Bronchial epithelial cell (primary cell): ENCODE data around the gene IYD. TPM values are rescaled to one million over a fixed set of nuclear protein-coding genes. Genes with fewer than 3 reads are reported as not detected.

ENCODE experiments used
- DNase-seq: peaks from one replicate; pipeline ENCODE4 v3.0.0-alpha.2; 2010; ENCODE audit warnings: low read depth
- FAIRE-seq: peaks from 2 replicates; lab custom pipeline; 2011; peaks lifted over from hg19 to GRCh38; lab: Jason Lieb, UNC
- H3K27me3 ChIP-seq: 2 replicates; pipeline ENCODE4 v1.5.1; 2011; ENCODE audit warnings: low read length; ENCODE audit not compliant: control insufficient read depth, insufficient read depth
- H3K36me3 ChIP-seq: 2 replicates; pipeline ENCODE4 v1.5.1; 2011; ENCODE audit warnings: low read length; ENCODE audit not compliant: control insufficient read depth, insufficient read depth
- H3K4me3 ChIP-seq: 2 replicates; pipeline ENCODE4 v1.5.1; 2011; ENCODE audit warnings: mild to moderate bottlenecking, low read depth, low read length, control low read depth
- CTCF ChIP-seq: IDR thresholded peaks from 2 replicates; pipeline ENCODE4 v1.5.1; 2011; ENCODE audit warnings: mild to moderate bottlenecking, moderate library complexity, low read length, control low read depth, inconsistent platforms; ENCODE audit not compliant: insufficient read depth, severe bottlenecking
- total RNA-seq: library from RNA; depleted of rRNA; stranded (reverse); fragments of >200 nt; gene quantifications from 2 replicates; pipeline ENCODE4 v1.2.1, GENCODE V29; 2014

The IYD gene
- total RNA-seq, 1 donor from 2014 or later: not detected

- TF ChIP-seq CTCF: no peak
- H3K36me3 ChIP-seq: no peaks in the 10 kb centered on the region
- no peak for DNase-seq
- H3K27me3 ChIP-seq: no peaks in the 10 kb centered on the region
- H3K4me3 ChIP-seq: no peak overlapping the region
- FAIRE-seq: no peak
These were observed 25.4 kb upstream of the IYD start for GRCh38 chr6:150343434-150343833.

DNA sequence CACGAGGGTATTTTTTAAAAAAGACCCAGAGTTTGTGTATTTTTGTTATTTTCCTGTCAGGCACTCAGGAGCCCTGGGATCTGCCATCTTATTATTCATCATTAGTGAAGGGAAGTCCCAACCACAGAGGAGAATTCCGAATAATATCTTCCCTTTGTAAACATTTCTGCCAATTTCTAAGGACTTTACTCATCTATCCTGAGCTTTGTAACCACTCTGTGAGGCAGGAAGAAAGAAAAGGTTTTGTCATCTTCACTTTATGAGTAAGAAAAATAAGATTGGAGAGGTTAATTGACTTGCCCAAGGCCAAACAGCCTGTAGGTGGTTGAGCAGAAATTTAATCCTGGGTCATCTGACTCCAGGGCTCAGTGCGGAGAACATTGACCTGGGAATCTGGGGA lies 23.0 kb upstream of the IYD start:
- no peak for TF ChIP-seq CTCF
- DNase-seq (peak; percentile 83), FAIRE-seq (no peak)
- Histone ChIP-seq H3K4me3 (no peak overlapping the region), H3K27me3 (no peaks in the 10 kb centered on the region), H3K36me3 (no peaks in the 10 kb centered on the region)

GRCh38 chr6:150346346-150346745 lies 22.5 kb upstream of the IYD start:
- DNase-seq: peak; percentile 68
- TF ChIP-seq CTCF: no peak
- no peaks in the 10 kb centered on the region for H3K36me3 ChIP-seq
- FAIRE-seq: no peak
- no peak overlapping the region for H3K4me3 ChIP-seq
- no peaks in the 10 kb centered on the region for H3K27me3 ChIP-seq

GRCh38 chr6:150347845-150348244 lies 21.0 kb upstream of the IYD start:
- no peak for TF ChIP-seq CTCF
- H3K27me3 ChIP-seq: no peaks in the 10 kb centered on the region
- no peaks in the 10 kb centered on the region for H3K36me3 ChIP-seq
- no peak for DNase-seq
- FAIRE-seq: no peak
- no peak overlapping the region for H3K4me3 ChIP-seq

GRCh38 chr6:150349546-150349945 lies 19.3 kb upstream of the IYD start:
- Histone ChIP-seq H3K27me3 (no peaks in the 10 kb centered on the region), H3K4me3 (no peak overlapping the region), H3K36me3 (no peaks in the 10 kb centered on the region)
- FAIRE-seq (no peak), DNase-seq (no peak)
- TF ChIP-seq CTCF: no peak
